GM13976 (cell line): Measurements from ENCODE around the gene TM7SF3.

Experiments used
- DNase-seq: peaks from one replicate; pipeline ENCODE4 v3.0.0; 2012; ENCODE audit warnings: low spot score
- CTCF ChIP-seq: IDR thresholded peaks from 2 replicates; pipeline ENCODE4 v1.5.1; 2012; ENCODE audit warnings: borderline replicate concordance, mild to moderate bottlenecking; ENCODE audit not compliant: insufficient read depth; ENCODE audit errors: extremely low read depth, missing control alignments, control extremely low read depth
- in situ Hi-C: fragments of 300-500 bp; cut with MboI; formaldehyde crosslinking; loops from one replicate; pipeline ENCODE4 v1.12.0; 2022; ENCODE audit warnings: low sequenced_read_pairs, mixed read lengths, inconsistent platforms; ENCODE audit not compliant: unreplicated experiment

Gene TM7SF3, protein sequence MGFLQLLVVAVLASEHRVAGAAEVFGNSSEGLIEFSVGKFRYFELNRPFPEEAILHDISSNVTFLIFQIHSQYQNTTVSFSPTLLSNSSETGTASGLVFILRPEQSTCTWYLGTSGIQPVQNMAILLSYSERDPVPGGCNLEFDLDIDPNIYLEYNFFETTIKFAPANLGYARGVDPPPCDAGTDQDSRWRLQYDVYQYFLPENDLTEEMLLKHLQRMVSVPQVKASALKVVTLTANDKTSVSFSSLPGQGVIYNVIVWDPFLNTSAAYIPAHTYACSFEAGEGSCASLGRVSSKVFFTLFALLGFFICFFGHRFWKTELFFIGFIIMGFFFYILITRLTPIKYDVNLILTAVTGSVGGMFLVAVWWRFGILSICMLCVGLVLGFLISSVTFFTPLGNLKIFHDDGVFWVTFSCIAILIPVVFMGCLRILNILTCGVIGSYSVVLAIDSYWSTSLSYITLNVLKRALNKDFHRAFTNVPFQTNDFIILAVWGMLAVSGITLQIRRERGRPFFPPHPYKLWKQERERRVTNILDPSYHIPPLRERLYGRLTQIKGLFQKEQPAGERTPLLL

DNA sequence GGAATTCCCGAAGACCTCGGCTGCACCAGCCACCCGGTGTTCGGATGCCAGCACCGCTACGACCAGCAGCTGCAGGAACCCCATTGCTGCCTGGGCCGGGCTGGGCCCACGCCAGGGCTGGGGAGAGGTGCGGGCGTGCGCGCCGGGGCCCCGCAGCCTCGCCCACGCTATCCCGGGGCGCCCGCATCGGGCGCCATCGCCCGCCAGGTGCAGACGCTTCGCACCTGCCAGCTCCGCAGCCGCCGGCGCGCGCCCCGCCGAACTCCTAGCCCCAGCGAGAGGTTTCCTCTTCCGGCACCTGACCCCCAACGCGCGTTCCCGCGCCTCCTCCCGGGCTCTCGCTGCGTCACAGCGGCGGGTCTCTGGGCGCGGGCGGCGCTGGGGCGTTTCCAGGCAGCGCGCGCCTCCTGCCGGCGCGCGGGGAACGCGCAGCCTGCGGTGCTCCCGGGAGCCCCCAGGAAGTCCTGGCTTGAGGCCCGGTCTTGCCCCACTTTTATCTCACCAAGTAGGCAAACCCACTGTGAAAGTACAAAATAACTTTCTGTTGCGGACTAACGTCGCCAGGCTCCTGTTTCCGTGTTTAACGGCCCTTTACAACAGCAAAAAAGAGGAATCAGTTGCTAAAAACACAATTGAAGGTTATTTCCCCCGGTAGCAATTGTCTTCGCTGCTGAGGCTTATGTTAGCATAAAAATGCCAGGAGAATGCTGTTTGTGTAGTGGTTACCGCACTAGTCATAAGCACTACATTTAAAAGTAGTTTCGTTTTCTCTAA, at the start of gene TM7SF3:
Gene TM7SF3 (minus strand): TSS at position 300 of the 774 bp plus-strand sequence. CDS start 216 bp downstream, at position 84.
- in situ Hi-C loops = no loop called here
- peak; percentile 87 for TF ChIP-seq CTCF
- peak; percentile 95 for DNase-seq

DNA sequence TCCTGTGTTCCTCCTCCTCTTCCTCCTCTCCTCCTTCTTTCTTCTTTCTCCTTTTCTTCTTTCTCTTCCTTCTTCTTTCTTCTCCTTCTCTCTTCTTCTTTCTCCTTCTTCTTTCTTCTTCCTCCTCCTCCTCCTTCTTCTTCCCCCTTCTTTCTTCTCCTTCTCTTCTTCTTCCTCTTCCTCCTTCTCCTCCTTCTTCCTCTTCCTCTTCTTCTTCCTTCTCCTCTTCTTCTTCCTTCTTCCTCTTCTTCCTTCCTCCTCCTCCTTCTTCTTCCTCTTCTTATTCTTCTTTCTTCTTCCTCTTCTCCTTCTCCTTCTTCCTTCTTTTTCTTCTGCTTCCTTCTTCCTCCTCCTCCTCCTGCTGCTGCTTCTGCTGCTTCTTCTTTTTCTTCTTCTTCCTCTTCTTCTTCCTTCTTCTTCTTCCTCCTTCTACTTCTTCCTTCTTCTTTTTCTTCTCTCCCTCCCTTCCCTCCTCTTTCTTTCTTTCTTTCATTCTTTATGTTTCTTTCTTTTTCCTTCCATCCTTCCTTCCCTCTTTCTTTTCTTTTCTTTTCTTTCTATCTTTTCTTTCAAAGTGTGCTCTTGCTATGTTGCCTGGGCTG, 49.2 kb upstream of the TM7SF3 start:
- no peak for DNase-seq
- no peak for TF ChIP-seq CTCF

GRCh38 chr12:27061317-27061716, 47.1 kb upstream of the TM7SF3 start:
- TF ChIP-seq CTCF = no peak
- in situ Hi-C loops = no loop called here
- DNase-seq = no peak

More for the DNA sequence above, 49.2 kb upstream of the TM7SF3 start:
- in situ Hi-C loops = no loop called here

- in situ Hi-C loops = no loop called here
- no peak for DNase-seq
- TF ChIP-seq CTCF = no peak
Observed at GRCh38 chr12:27060740-27061139, 46.6 kb upstream of the TM7SF3 start.

DNA sequence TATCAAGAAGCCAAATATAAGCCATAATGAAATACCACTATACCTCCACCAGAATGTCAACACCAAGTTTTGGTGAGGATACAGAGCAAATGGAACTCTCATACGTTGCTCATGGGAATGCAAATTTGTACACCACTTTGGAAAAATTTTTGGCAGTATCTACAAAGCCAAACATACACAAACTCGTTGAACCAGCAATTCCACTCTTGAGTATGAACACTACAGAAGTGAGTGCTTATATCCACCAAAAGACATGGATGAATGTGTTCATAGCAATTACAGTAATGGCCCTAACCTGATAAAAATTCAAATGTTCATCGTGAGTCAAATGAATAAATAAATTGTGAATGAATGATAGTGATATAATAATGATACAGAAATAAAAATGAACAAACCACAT, 43.4 kb upstream of the TM7SF3 start:
- in situ Hi-C loops = no loop called here
- DNase-seq = no peak

More for the DNA sequence above, 43.4 kb upstream of the TM7SF3 start:
- TF ChIP-seq CTCF = no peak
